A549 (cell line): ENCODE results near the gene C1QC. TPM values are rescaled to one million over a fixed set of nuclear protein-coding genes. Genes with fewer than 3 reads are reported as not detected.

ENCODE experiments used
- ATAC-seq, 2 experiments: fragments of 200-7000 bp in 1 of 2; fragments of >200 bp in 1 of 2; cut with Nextera tagmentation in 1 of 2; cut with Tn5 transposase in 1 of 2; 3 replicates each; pipeline versions ENCODE4 v1.8.0 to v1.9.1; 2018 to 2020; ENCODE audit warnings: mild to moderate bottlenecking in 1 of 2, moderate library complexity in 1 of 2
- CTCF ChIA-PET: fragments of 300-600 bp; sonication (Branson Sonifier 250); formaldehyde crosslinking; extraction: SDS; loops from one replicate; lab custom pipeline; 2021; ENCODE audit warnings: antibody characterized with exemption, inconsistent platforms; lab: Yijun Ruan, JAX
- POLR2A ChIA-PET: fragments of 350-600 bp; formaldehyde crosslinking; extraction: SDS; loops from one replicate; lab custom pipeline; 2021; ENCODE audit warnings: antibody characterized with exemption, inconsistent platforms; lab: Yijun Ruan, JAX
- DNase-seq, 2 experiments: peaks; one replicate each; pipeline versions ENCODE4 v3.0.0 to v3.0.0-alpha.2; 2011 to 2016; ENCODE audit warnings: low read depth in 1 of 2, low spot score in 1 of 2
- FAIRE-seq: peaks from 2 replicates; lab custom pipeline; 2011; peaks lifted over from hg19 to GRCh38; lab: Jason Lieb, UNC
- H3K27ac ChIP-seq, 2 experiments: fragments of >200 bp; sonication (Bioruptor Twin); formaldehyde crosslinking; 3 replicates each; pipeline ENCODE4 v1.5.1; 2016 to 2017
- H3K4me1 ChIP-seq: fragments of >200 bp; sonication (Bioruptor Twin); formaldehyde crosslinking; 3 replicates; pipeline ENCODE4 v1.6.1; 2016
- H3K4me2 ChIP-seq: fragments of >200 bp; sonication (Bioruptor Twin); formaldehyde crosslinking; 3 replicates; pipeline ENCODE4 v1.6.1; 2016
- H3K4me3 ChIP-seq: fragments of >200 bp; sonication (Bioruptor Twin); formaldehyde crosslinking; 3 replicates; pipeline ENCODE4 v1.5.1; 2016
- H3K9me3 ChIP-seq: fragments of >200 bp; sonication (Bioruptor Twin); formaldehyde crosslinking; 3 replicates; pipeline ENCODE4 v1.6.1; 2016
- BHLHE40 ChIP-seq: IDR thresholded peaks from 2 replicates; pipeline ENCODE4 v1.6.1; 2012; ENCODE audit warnings: low read depth, low read length, inconsistent platforms
- CBX8 ChIP-seq: fragments of 200-600 bp; sonication (generic); IDR thresholded peaks from 2 replicates; pipeline ENCODE4 v1.6.1; 2016
- CEBPB ChIP-seq, 2 experiments: fragments of >200 bp in 1 of 2; sonication (Bioruptor Twin) in 1 of 2; formaldehyde crosslinking in 1 of 2; IDR thresholded peaks; 2 replicates each; pipeline ENCODE4 v1.6.1; 2012 to 2016
- EHF ChIP-seq: fragments of 250-450 bp; sonication (Bioruptor Pico); IDR thresholded peaks from 2 replicates; pipeline ENCODE4 v1.5.0; 2020; ENCODE audit warnings: mild to moderate bottlenecking
- EHMT2 ChIP-seq: fragments of 200-600 bp; sonication (generic); IDR thresholded peaks from 2 replicates; pipeline ENCODE4 v1.6.1; 2016; ENCODE audit warnings: antibody characterized with exemption, low read depth, mild to moderate bottlenecking, moderate library complexity
- FOSL2 ChIP-seq, 2 experiments: fragments of 450-650 bp in 1 of 2; fragments of >200 bp in 1 of 2; sonication (Bioruptor Twin) in 1 of 2; formaldehyde crosslinking; IDR thresholded peaks; 2 replicates each; pipeline versions ENCODE4 v1.5.0 to v1.6.1; 2016 to 2020; ENCODE audit warnings: mild to moderate bottlenecking in 1 of 2, moderate library complexity in 1 of 2
- HOXB5 ChIP-seq: fragments of 250-450 bp; sonication (Bioruptor Pico); IDR thresholded peaks from 2 replicates; pipeline ENCODE4 v1.5.0; 2020; ENCODE audit warnings: mild to moderate bottlenecking, moderate library complexity
- KDM5A ChIP-seq: fragments of 200-600 bp; sonication (generic); IDR thresholded peaks from 2 replicates; pipeline ENCODE4 v1.6.1; 2016; ENCODE audit warnings: antibody characterized with exemption, mild to moderate bottlenecking
- MAFK ChIP-seq: fragments of 450-650 bp; IDR thresholded peaks from 2 replicates; pipeline ENCODE4 v1.6.1; 2014; ENCODE audit not compliant: partially characterized antibody
- PHF8 ChIP-seq: fragments of 200-600 bp; sonication (generic); IDR thresholded peaks from 2 replicates; pipeline ENCODE4 v1.6.1; 2016; ENCODE audit warnings: low read depth, mild to moderate bottlenecking, antibody characterized with exemption, moderate library complexity, borderline replicate concordance
- POLR2A ChIP-seq: IDR thresholded peaks from 2 replicates; pipeline ENCODE4 v1.6.1; 2012; ENCODE audit warnings: mild to moderate bottlenecking, low read length
- RFX5 ChIP-seq: fragments of 450-650 bp; IDR thresholded peaks from 2 replicates; pipeline ENCODE4 v1.7.1; 2014; ENCODE audit warnings: antibody characterized with exemption, mild to moderate bottlenecking, moderate library complexity
- TP53 ChIP-seq: fragments of 250-450 bp; sonication (Bioruptor Pico); IDR thresholded peaks from 2 replicates; pipeline ENCODE4 v1.5.0; 2021; ENCODE audit warnings: mild to moderate bottlenecking, moderate library complexity
- WGBS: methylation state at CpG from one replicate; pipeline ENCODE4 v1.1.6; 2017; ENCODE audit errors: missing lambda C conversion rate; 5-methylcytosine and 5-hydroxymethylcytosine counted together
- polyA plus RNA-seq, 4 experiments: library from polyadenylated mRNA; depleted of rRNA in 3 of 4; stranded (reverse); fragments of >200 nt; fragmentation: RNase III in 1 of 4; extraction: RNeasy Plus Mini Kit Qiagen cat#74134 plus additional on column Dnase treatment in 1 of 4; gene quantifications; 2 replicates in 3 of 4; 3 replicates in 1 of 4; pipeline ENCODE4 v1.2.3, GENCODE V29; 2011 to 2017
- TF ChIP-seq, protein P1 (sequence below): fragments of >200 bp; sonication (Bioruptor Twin); formaldehyde crosslinking; IDR thresholded peaks from 3 replicates; pipeline ENCODE4 v1.5.1; 2016
- TF ChIP-seq, protein P2 (sequence below): fragments of >200 bp; sonication (Bioruptor Twin); formaldehyde crosslinking; IDR thresholded peaks from 2 replicates; pipeline ENCODE4 v1.6.1; 2016
- TF ChIP-seq, protein P3 (sequence below): fragments of 450-650 bp; IDR thresholded peaks from 2 replicates; pipeline ENCODE4 v1.6.1; 2014; ENCODE audit warnings: antibody characterized with exemption
- TF ChIP-seq, protein P4 (sequence below): IDR thresholded peaks from 2 replicates; pipeline ENCODE4 v1.6.1; 2012; ENCODE audit warnings: low read depth, borderline replicate concordance
- TF ChIP-seq, protein P5 (sequence below): fragments of 250-450 bp; sonication (Bioruptor Pico); IDR thresholded peaks from 2 replicates; pipeline ENCODE4 v1.5.0; 2021; ENCODE audit warnings: mild to moderate bottlenecking, moderate library complexity, borderline replicate concordance
- TF ChIP-seq, protein P6 (sequence below): IDR thresholded peaks from 2 replicates; pipeline ENCODE4 v1.6.1; 2012

Gene C1QC
- polyA plus RNA-seq, 2 of the 4 experiments (the other 2 are of a cell fraction): not detected

DNA sequence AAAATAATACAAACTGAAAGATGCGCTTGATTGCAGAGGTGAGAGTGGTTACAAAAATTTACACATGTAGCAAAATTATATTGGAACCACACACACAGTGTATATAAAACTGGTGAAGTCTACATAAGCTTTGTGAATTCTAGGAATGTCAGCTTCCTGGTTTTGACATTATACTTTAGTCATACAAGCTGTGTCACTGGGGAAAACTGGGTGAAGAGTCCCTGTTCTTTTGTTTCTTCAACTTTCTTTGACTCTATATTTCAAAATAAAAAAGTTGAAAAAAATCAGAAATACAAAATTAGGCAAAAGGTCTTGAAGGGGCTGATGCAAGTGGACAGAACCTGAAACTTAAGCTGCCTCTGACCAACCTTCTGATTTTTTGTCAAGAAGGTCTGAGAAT, 3.0 kb downstream of the C1QC start:
- ChIA-PET POLR2A (no interaction called here), CTCF (interaction anchor here (1.4 to 8.2 kb wide), 2 partner anchors 9 to 226 kb away, joined by 4 to 248 read pairs; no protein-coding TSS in a partner anchor)
- FAIRE-seq (no peak), ATAC-seq (no peak), DNase-seq (no peak)
- TF ChIP-seq, protein P1, sequence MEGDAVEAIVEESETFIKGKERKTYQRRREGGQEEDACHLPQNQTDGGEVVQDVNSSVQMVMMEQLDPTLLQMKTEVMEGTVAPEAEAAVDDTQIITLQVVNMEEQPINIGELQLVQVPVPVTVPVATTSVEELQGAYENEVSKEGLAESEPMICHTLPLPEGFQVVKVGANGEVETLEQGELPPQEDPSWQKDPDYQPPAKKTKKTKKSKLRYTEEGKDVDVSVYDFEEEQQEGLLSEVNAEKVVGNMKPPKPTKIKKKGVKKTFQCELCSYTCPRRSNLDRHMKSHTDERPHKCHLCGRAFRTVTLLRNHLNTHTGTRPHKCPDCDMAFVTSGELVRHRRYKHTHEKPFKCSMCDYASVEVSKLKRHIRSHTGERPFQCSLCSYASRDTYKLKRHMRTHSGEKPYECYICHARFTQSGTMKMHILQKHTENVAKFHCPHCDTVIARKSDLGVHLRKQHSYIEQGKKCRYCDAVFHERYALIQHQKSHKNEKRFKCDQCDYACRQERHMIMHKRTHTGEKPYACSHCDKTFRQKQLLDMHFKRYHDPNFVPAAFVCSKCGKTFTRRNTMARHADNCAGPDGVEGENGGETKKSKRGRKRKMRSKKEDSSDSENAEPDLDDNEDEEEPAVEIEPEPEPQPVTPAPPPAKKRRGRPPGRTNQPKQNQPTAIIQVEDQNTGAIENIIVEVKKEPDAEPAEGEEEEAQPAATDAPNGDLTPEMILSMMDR: no peak
- TF ChIP-seq PHF8: no peak
- TF ChIP-seq, protein P2, sequence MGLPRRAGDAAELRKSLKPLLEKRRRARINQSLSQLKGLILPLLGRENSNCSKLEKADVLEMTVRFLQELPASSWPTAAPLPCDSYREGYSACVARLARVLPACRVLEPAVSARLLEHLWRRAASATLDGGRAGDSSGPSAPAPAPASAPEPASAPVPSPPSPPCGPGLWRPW: no peak
- no peak for TF ChIP-seq EHMT2
- TF ChIP-seq, protein P3, sequence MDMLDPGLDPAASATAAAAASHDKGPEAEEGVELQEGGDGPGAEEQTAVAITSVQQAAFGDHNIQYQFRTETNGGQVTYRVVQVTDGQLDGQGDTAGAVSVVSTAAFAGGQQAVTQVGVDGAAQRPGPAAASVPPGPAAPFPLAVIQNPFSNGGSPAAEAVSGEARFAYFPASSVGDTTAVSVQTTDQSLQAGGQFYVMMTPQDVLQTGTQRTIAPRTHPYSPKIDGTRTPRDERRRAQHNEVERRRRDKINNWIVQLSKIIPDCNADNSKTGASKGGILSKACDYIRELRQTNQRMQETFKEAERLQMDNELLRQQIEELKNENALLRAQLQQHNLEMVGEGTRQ: no peak
- no peak for TF ChIP-seq FOSL2 (IDR thresholded peaks at IDR 0.05)
- no peak for TF ChIP-seq FOSL2 (CRISPR knock-in tag; IDR thresholded peaks at IDR 0.05)
- TF ChIP-seq, protein P4, sequence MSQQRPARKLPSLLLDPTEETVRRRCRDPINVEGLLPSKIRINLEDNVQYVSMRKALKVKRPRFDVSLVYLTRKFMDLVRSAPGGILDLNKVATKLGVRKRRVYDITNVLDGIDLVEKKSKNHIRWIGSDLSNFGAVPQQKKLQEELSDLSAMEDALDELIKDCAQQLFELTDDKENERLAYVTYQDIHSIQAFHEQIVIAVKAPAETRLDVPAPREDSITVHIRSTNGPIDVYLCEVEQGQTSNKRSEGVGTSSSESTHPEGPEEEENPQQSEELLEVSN: no peak
- no peak for TF ChIP-seq EHF
- H3K4me1 ChIP-seq: 0 out of 3 replicates have a peak, but pooled peaks cover 5% of the 10 kb centered on the region
- 5% methylated on average over 1 of the region's 1 CpG for WGBS
- H3K4me3 ChIP-seq: no peak overlapping the region
- no peak overlapping the region for H3K4me2 ChIP-seq
- no peak overlapping the region for H3K27ac ChIP-seq
- H3K9me3 ChIP-seq: no peaks in the 10 kb centered on the region

DNA sequence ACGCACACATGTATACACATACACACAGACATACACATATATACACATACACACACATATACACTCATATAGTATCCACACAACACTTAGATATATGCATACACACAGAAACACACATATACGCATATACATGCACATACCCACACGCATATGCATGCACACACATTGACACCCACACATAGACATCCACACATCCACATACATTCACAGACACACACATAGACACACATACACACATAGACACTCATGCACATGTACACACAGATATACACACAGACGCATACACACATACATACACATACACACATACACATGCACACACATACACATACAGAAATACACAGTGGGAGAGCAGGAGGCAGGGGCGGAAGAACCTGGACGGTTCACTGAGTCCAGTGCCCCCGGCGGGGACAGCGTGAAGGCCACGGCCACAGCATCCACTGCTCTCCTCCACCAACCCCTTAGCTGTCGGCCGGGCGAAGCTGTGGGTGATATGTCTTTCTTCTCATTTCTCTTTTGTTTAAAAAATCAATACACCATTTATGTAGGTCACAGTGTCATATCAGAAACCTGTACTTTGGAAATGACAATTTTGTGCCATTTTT, 6.8 kb downstream of the C1QC start:
- 74% methylated on average over 13 of the region's 13 CpGs for WGBS
- no peak for TF ChIP-seq CBX8
- TF ChIP-seq POLR2A: no peak
- no peak for TF ChIP-seq KDM5A
- TF ChIP-seq HOXB5: no peak
- no peak for TF ChIP-seq PHF8
- TF ChIP-seq RFX5: no peak
- TF ChIP-seq, protein P3: no peak
- no peak for TF ChIP-seq CEBPB (IDR thresholded peaks at IDR 0.05)
- TF ChIP-seq BHLHE40: no peak
- no peak for TF ChIP-seq TP53 (CRISPR knock-in tag)
- TF ChIP-seq MAFK: no peak
- TF ChIP-seq, protein P5, sequence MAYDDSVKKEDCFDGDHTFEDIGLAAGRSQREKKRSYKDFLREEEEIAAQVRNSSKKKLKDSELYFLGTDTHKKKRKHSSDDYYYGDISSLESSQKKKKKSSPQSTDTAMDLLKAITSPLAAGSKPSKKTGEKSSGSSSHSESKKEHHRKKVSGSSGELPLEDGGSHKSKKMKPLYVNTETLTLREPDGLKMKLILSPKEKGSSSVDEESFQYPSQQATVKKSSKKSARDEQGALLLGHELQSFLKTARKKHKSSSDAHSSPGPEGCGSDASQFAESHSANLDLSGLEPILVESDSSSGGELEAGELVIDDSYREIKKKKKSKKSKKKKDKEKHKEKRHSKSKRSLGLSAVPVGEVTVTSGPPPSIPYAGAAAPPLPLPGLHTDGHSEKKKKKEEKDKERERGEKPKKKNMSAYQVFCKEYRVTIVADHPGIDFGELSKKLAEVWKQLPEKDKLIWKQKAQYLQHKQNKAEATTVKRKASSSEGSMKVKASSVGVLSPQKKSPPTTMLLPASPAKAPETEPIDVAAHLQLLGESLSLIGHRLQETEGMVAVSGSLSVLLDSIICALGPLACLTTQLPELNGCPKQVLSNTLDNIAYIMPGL (CRISPR knock-in tag): no peak
- TF ChIP-seq, protein P6, sequence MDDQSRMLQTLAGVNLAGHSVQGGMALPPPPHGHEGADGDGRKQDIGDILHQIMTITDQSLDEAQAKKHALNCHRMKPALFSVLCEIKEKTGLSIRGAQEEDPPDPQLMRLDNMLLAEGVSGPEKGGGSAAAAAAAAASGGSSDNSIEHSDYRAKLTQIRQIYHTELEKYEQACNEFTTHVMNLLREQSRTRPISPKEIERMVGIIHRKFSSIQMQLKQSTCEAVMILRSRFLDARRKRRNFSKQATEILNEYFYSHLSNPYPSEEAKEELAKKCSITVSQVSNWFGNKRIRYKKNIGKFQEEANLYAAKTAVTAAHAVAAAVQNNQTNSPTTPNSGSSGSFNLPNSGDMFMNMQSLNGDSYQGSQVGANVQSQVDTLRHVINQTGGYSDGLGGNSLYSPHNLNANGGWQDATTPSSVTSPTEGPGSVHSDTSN: no peak
- H3K9me3 ChIP-seq: no peaks in the 10 kb centered on the region
- FAIRE-seq (no peak), ATAC-seq (no peak), DNase-seq (no peak)
- H3K4me3 ChIP-seq: no peak overlapping the region
- no peak overlapping the region for H3K27ac ChIP-seq
- H3K4me2 ChIP-seq: no peak overlapping the region
- ChIA-PET POLR2A (no interaction called here), CTCF (interaction anchor here (0.6 to 3.2 kb wide), 4 partner anchors 8 to 372 kb away, joined by 3 to 12 read pairs (median 3); no protein-coding TSS in a partner anchor)
- H3K4me1 ChIP-seq: no peaks in the 10 kb centered on the region
